ENCODE results near the gene MINDY4.

DNA sequence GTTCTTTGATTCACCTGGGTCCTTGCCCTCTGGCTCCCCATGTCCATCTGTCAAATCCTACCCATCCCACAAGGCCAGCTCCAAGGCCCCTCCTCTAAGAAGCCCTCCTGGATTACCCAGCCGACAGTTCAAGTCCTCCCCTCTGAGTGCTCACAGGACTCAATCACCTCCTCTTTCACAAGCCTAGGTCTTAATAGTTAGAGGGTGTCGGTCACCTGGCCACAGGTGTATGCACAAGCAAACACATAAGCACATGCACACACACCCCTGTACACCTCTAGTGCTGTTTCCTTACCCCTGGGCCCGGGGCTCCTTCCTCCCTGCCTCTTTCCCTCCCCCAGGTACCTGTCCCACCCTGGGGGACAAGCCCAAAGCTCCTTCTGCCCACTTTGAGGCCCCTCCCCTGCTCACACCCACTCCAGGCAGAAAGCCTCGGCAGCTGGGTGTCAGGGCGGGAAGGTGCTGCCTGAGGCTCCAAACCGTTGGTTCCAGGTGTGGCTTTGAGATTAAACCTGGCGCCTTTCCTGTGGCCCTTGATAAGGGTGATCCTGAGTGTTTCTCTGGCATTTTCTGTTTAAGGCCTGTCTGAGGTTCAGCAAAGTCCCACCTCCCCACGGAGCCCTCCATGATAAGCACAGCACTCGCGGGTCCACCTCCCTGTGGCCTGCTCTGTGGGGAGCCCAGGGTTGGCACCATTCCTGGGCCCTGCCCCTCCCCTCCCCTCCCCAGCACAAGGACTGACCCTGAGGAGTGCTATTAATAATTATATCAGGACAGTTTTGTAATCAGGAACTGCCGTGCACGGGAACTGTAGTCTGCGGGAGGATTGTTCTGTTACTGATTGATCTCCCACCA lies 125.8 kb downstream of the MINDY4 start:
- TF ChIP-seq, protein P1, sequence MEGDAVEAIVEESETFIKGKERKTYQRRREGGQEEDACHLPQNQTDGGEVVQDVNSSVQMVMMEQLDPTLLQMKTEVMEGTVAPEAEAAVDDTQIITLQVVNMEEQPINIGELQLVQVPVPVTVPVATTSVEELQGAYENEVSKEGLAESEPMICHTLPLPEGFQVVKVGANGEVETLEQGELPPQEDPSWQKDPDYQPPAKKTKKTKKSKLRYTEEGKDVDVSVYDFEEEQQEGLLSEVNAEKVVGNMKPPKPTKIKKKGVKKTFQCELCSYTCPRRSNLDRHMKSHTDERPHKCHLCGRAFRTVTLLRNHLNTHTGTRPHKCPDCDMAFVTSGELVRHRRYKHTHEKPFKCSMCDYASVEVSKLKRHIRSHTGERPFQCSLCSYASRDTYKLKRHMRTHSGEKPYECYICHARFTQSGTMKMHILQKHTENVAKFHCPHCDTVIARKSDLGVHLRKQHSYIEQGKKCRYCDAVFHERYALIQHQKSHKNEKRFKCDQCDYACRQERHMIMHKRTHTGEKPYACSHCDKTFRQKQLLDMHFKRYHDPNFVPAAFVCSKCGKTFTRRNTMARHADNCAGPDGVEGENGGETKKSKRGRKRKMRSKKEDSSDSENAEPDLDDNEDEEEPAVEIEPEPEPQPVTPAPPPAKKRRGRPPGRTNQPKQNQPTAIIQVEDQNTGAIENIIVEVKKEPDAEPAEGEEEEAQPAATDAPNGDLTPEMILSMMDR (conservative IDR thresholded peaks at IDR 0.05 in 1 of 2, IDR thresholded peaks at IDR 0.05 in 1 of 2; ENCODE audit: low read depth in 1 of 2, low read length in 2 of 2) = no peak
- TF ChIP-seq EZH2 (IDR thresholded peaks at IDR 0.05; ENCODE audit: low read length, missing control alignments) = no peak
